Activated CD8-positive, alpha-beta T cell treated with anti-CD3 and anti-CD28 coated beads for 36 hours (primary cell): ENCODE data around the gene IL2RA. TPM values are rescaled to one million over a fixed set of nuclear protein-coding genes. Genes with fewer than 3 reads are reported as not detected.
"Not testable (repeated sequence)": the region's sequence is repeated elsewhere in the genome, so short reads cannot be mapped to it uniquely, and the experiment has no call there.

Experiments used
- ATAC-seq: fragments of 200-7000 bp; cut with Tn5 transposase; one replicate; pipeline ENCODE4 v1.10.0; 2021; ENCODE audit warnings: mild to moderate bottlenecking, moderate library complexity
- CTCF ChIA-PET: fragments of 350-600 bp; sonication (Branson Sonifier 250); formaldehyde crosslinking; loops from one replicate; lab custom pipeline; 2021; ENCODE audit warnings: antibody characterized with exemption; lab: Charles Lee
- POLR2A ChIA-PET: fragments of 350-600 bp; sonication (Branson Sonifier 250); formaldehyde crosslinking; loops from one replicate; lab custom pipeline; 2021; ENCODE audit warnings: antibody characterized with exemption; lab: Charles Lee
- DNase-seq: peaks from one replicate; pipeline ENCODE4 v3.0.0-alpha.2; 2020
- H3K27ac Mint-ChIP-seq: one replicate; pipeline ENCODE4 v1.8.0; 2021; ENCODE audit warnings: mild to moderate bottlenecking, mixed read lengths
- H3K27me3 Mint-ChIP-seq: one replicate; pipeline ENCODE4 v1.8.0; 2021; ENCODE audit warnings: mixed read lengths
- H3K36me3 Mint-ChIP-seq: one replicate; pipeline ENCODE4 v1.8.0; 2021; ENCODE audit warnings: low read depth, mixed read lengths
- H3K4me1 Mint-ChIP-seq: one replicate; pipeline ENCODE4 v1.8.0; 2021; ENCODE audit warnings: low read depth, mixed read lengths
- H3K4me3 Mint-ChIP-seq: one replicate; pipeline ENCODE4 v1.8.0; 2021; ENCODE audit warnings: mild to moderate bottlenecking, moderate library complexity, mixed read lengths
- H3K9me3 Mint-ChIP-seq: one replicate; pipeline ENCODE4 v1.8.0; 2021; ENCODE audit warnings: mixed read lengths
- CTCF ChIP-seq: fragments of 200-600 bp; IDR thresholded peaks from one replicate; pipeline ENCODE4 v1.8.0; 2022; ENCODE audit warnings: antibody characterized with exemption, mild to moderate bottlenecking
- intact Hi-C: fragments of 100-400 bp; cut with micrococcal nuclease; formaldehyde crosslinking; loops from one replicate; pipeline ENCODE4 v1.10.0; 2022
- total RNA-seq, 2 experiments: library from RNA; stranded (reverse); gene quantifications; one replicate each; pipeline ENCODE4 v1.2.3, GENCODE V29; 2021

The IL2RA gene
- total RNA-seq, 2 experiments from 2014 or later: 868 to 874 TPM

GRCh38 chr10:6108072-6108471 is 45.9 kb upstream of the IL2RA start:
- H3K4me1 Mint-ChIP-seq: peaks cover 39% of the 10 kb centered on the region

GRCh38 chr10:6107616-6108015 is 45.4 kb upstream of the IL2RA start:
- not testable (repeated sequence) for H3K9me3 Mint-ChIP-seq, H3K27me3 Mint-ChIP-seq, ATAC-seq, H3K27ac Mint-ChIP-seq, DNase-seq, H3K4me3 Mint-ChIP-seq
- CTCF ChIA-PET: interaction anchor here (1.2 to 7.2 kb wide), 3 partner anchors 39 to 299 kb away, joined by 4 to 66 read pairs (median 9); no protein-coding TSS in a partner anchor
- POLR2A ChIA-PET: interaction anchor here (1.0 to 1.4 kb wide), 2 partner anchors 10 to 17 kb away, joined by 3 to 4 read pairs; no protein-coding TSS in a partner anchor
- peaks cover 73% of the 10 kb centered on the region for H3K36me3 Mint-ChIP-seq
- intact Hi-C loops: loop anchor here (2.0 to 5.0 kb wide), 2 partner anchors 35 to 293 kb away; no protein-coding TSS in a partner anchor
- peaks cover 42% of the 10 kb centered on the region for H3K4me1 Mint-ChIP-seq

More at GRCh38 chr10:6108072-6108471, 45.9 kb upstream of the IL2RA start:
- H3K36me3 Mint-ChIP-seq: peaks cover 74% of the 10 kb centered on the region
- POLR2A ChIA-PET: interaction anchor here (0.8 to 1.0 kb wide), 2 partner anchors 10 to 42 kb away, joined by 3 to 4 read pairs; no protein-coding TSS in a partner anchor
- TF ChIP-seq CTCF: no peak
- H3K9me3 Mint-ChIP-seq: no peaks in the 10 kb centered on the region
- no peak overlapping the region for H3K4me3 Mint-ChIP-seq
- CTCF ChIA-PET: interaction anchor here (0.7 to 7.2 kb wide), 8 partner anchors 22 to 298 kb away, joined by 3 to 66 read pairs (median 9); partner anchors contain the start of gene PFKFB3
- peak overlapping the region; percentile 10 for H3K27ac Mint-ChIP-seq
- H3K27me3 Mint-ChIP-seq: no peaks in the 10 kb centered on the region
- intact Hi-C loops: loop anchor here (2.0 to 5.0 kb wide), 2 partner anchors 34 to 293 kb away; no protein-coding TSS in a partner anchor
- ATAC-seq: no peak
- DNase-seq: no peak

- peak overlapping the region; percentile 66 for H3K27ac Mint-ChIP-seq
- TF ChIP-seq CTCF: no peak
- intact Hi-C loops: no loop called here
- no peak for ATAC-seq
- no peaks in the 10 kb centered on the region for H3K27me3 Mint-ChIP-seq
- ChIA-PET CTCF (interaction anchor here (1.3 kb wide), 1 partner anchor 298 kb away, joined by 3 read pairs; no protein-coding TSS in a partner anchor), POLR2A (interaction anchor here (1.1 kb wide), 1 partner anchor 56 kb away, joined by 3 read pairs; no protein-coding TSS in a partner anchor)
- H3K36me3 Mint-ChIP-seq: peaks cover 66% of the 10 kb centered on the region
- no peaks in the 10 kb centered on the region for H3K9me3 Mint-ChIP-seq
- no peak overlapping the region for H3K4me3 Mint-ChIP-seq
- peaks cover 37% of the 10 kb centered on the region for H3K4me1 Mint-ChIP-seq
- DNase-seq: no peak
These were observed 41.4 kb upstream of the IL2RA start for GRCh38 chr10:6103591-6103990.

GRCh38 chr10:6102128-6102527 is 40.0 kb upstream of the IL2RA start:
- Mint-ChIP-seq H3K4me3 (no peak overlapping the region), H3K27me3 (no peaks in the 10 kb centered on the region), H3K4me1 (peaks cover 38% of the 10 kb centered on the region), H3K27ac (peak overlapping the region; percentile 70), H3K36me3 (peaks cover 68% of the 10 kb centered on the region), H3K9me3 (no peaks in the 10 kb centered on the region)
- POLR2A ChIA-PET: no interaction called here
- intact Hi-C loops: no loop called here
- DNase-seq (no peak), ATAC-seq (no peak)
- TF ChIP-seq CTCF: no peak
- CTCF ChIA-PET: interaction anchor here (1.0 kb wide), 1 partner anchor 300 kb away, joined by 3 read pairs; no protein-coding TSS in a partner anchor

GRCh38 chr10:6101181-6101580 is 39.0 kb upstream of the IL2RA start:
- H3K27me3 Mint-ChIP-seq: no peaks in the 10 kb centered on the region
- DNase-seq: no peak
- intact Hi-C loops: no loop called here
- no peak for ATAC-seq
- peaks cover 42% of the 10 kb centered on the region for H3K4me1 Mint-ChIP-seq
- no peak overlapping the region for H3K27ac Mint-ChIP-seq
- H3K36me3 Mint-ChIP-seq: peaks cover 67% of the 10 kb centered on the region
- no peak overlapping the region for H3K4me3 Mint-ChIP-seq
- ChIA-PET CTCF (interaction anchor here (1.1 to 1.2 kb wide), 2 partner anchors 15 to 102 kb away, joined by 3 to 4 read pairs; partner anchors contain the start of gene PFKFB3), POLR2A (interaction anchor here (1.1 kb wide), 1 partner anchor 98 kb away, joined by 3 read pairs; no protein-coding TSS in a partner anchor)
- TF ChIP-seq CTCF: no peak
- H3K9me3 Mint-ChIP-seq: no peaks in the 10 kb centered on the region
